GM12892 (cell line): ENCODE data around the gene ACTN1.

Experiments
- DNase-seq: peaks from one replicate; pipeline ENCODE4 v3.0.0; 2011; ENCODE audit not compliant: insufficient read length
- FAIRE-seq: peaks from 2 replicates; lab custom pipeline; 2011; peaks lifted over from hg19 to GRCh38; lab: Jason Lieb, UNC
- POLR2A ChIP-seq: IDR thresholded peaks from 2 replicates; pipeline ENCODE4 v1.6.1; 2011; ENCODE audit warnings: low read depth, low read length, control low read depth
- POLR2AphosphoS5 ChIP-seq: IDR thresholded peaks from 2 replicates; pipeline ENCODE4 v1.6.1; 2011; ENCODE audit warnings: low read depth, low read length, control low read depth
- TAF1 ChIP-seq: IDR thresholded peaks from 2 replicates; pipeline ENCODE4 v1.6.1; 2011; ENCODE audit warnings: low read depth, mild to moderate bottlenecking, control low read depth, low read length, borderline replicate concordance

ACTN1 gene

GRCh38 chr14:68966872-68967301 is 12.2 kb downstream of the ACTN1 start:
- DNase-seq: no peak
- no peak for TF ChIP-seq POLR2AphosphoS5
- no peak for TF ChIP-seq POLR2A
- no peak for TF ChIP-seq TAF1
- no peak for FAIRE-seq

- TF ChIP-seq POLR2AphosphoS5 (no peak), TAF1 (no peak), POLR2A (no peak)
Observed at GRCh38 chr14:68965261-68965761, 13.8 kb downstream of the ACTN1 start.

GRCh38 chr14:68964300-68965093 is 14.6 kb downstream of the ACTN1 start:
- TF ChIP-seq POLR2AphosphoS5 (no peak), TAF1 (no peak), POLR2A (no peak)
- FAIRE-seq: no peak

More at GRCh38 chr14:68965261-68965761, 13.8 kb downstream of the ACTN1 start:
- DNase-seq (no peak), FAIRE-seq (no peak)

GRCh38 chr14:68962681-68963080 is 16.4 kb downstream of the ACTN1 start:
- no peak for FAIRE-seq

More at GRCh38 chr14:68964300-68965093, 14.6 kb downstream of the ACTN1 start:
- DNase-seq: no peak

GRCh38 chr14:68961781-68962584 is 17.1 kb downstream of the ACTN1 start:
- FAIRE-seq: no peak
- no peak for TF ChIP-seq POLR2A
- no peak for TF ChIP-seq POLR2AphosphoS5
- TF ChIP-seq TAF1: no peak
- DNase-seq: no peak

More at GRCh38 chr14:68962681-68963080, 16.4 kb downstream of the ACTN1 start:
- DNase-seq: no peak
- no peak for TF ChIP-seq POLR2AphosphoS5
- no peak for TF ChIP-seq POLR2A
- no peak for TF ChIP-seq TAF1

- FAIRE-seq (no peak), DNase-seq (no peak)
- TF ChIP-seq TAF1 (no peak), POLR2A (no peak), POLR2AphosphoS5 (no peak)
Observed at GRCh38 chr14:68961361-68961760, 17.7 kb downstream of the ACTN1 start.

GRCh38 chr14:68960123-68960522 is 19.0 kb downstream of the ACTN1 start:
- FAIRE-seq (no peak), DNase-seq (no peak)
- no peak for TF ChIP-seq POLR2A
- TF ChIP-seq POLR2AphosphoS5: no peak
- no peak for TF ChIP-seq TAF1

- FAIRE-seq (no peak), DNase-seq (no peak)
- TF ChIP-seq POLR2AphosphoS5: no peak
- TF ChIP-seq POLR2A: no peak
- no peak for TF ChIP-seq TAF1
Observed at GRCh38 chr14:68959035-68959434, 20.1 kb downstream of the ACTN1 start.

- DNase-seq: no peak
Observed at GRCh38 chr14:68958553-68958952, 20.5 kb downstream of the ACTN1 start.

GRCh38 chr14:68957775-68958174 is 21.3 kb downstream of the ACTN1 start:
- TF ChIP-seq POLR2AphosphoS5 (no peak), POLR2A (no peak), TAF1 (no peak)
- no peak for DNase-seq
- FAIRE-seq: no peak

More at GRCh38 chr14:68958553-68958952, 20.5 kb downstream of the ACTN1 start:
- no peak for TF ChIP-seq POLR2A
- no peak for TF ChIP-seq TAF1
- TF ChIP-seq POLR2AphosphoS5: no peak
- no peak for FAIRE-seq

- FAIRE-seq: no peak
- DNase-seq: no peak
- TF ChIP-seq TAF1 (no peak), POLR2A (no peak), POLR2AphosphoS5 (no peak)
Observed at GRCh38 chr14:68956724-68957123, 22.4 kb downstream of the ACTN1 start.
